PC-3 (cell line): ENCODE measurements around the gene ASXL2. TPM values are rescaled to one million over a fixed set of nuclear protein-coding genes. Genes with fewer than 3 reads are reported as not detected.
A peak's percentile ranks its signal among the peaks of the same experiment; 100 is the strongest.

Experiments
- ATAC-seq: fragments of 200-7000 bp; cut with Tn5 transposase; 2 replicates; pipeline ENCODE4 v1.9.1; 2020; ENCODE audit warnings: mild to moderate bottlenecking, moderate library complexity
- BruUV-seq: library from RNA; stranded (reverse); fragments of 400-500 nt; replicated peaks from 2 replicates; lab custom pipeline; 2021; lab: Mats Ljungman, UMichigan
- CTCF ChIA-PET: fragments of 300-600 bp; sonication (Branson Sonifier 250); formaldehyde crosslinking; loops from one replicate; lab custom pipeline; 2022; ENCODE audit warnings: antibody characterized with exemption; lab: Charles Lee
- POLR2A ChIA-PET: fragments of 300-600 bp; sonication (Branson Sonifier 250); formaldehyde crosslinking; loops from one replicate; lab custom pipeline; 2022; ENCODE audit warnings: antibody characterized with exemption; ENCODE audit not compliant: unreplicated experiment; lab: Charles Lee
- DNase-seq: peaks from one replicate; pipeline ENCODE4 v3.0.0-alpha.2; 2015
- H2AFZ ChIP-seq: fragments of 300-600 bp; sonication (generic); 2 replicates; pipeline ENCODE4 v1.6.0; 2016; ENCODE audit warnings: antibody characterized with exemption, low read length
- H3F3A ChIP-seq: fragments of 300-600 bp; sonication (generic); one replicate; pipeline ENCODE4 v1.6.0; 2017; ENCODE audit warnings: antibody characterized with exemption, low read length, control low read depth, mild to moderate bottlenecking; ENCODE audit not compliant: unreplicated experiment
- H3K27ac ChIP-seq: fragments of 300-600 bp; sonication (generic); 2 replicates; pipeline ENCODE4 v1.5.1; 2016; ENCODE audit warnings: mild to moderate bottlenecking, low read length
- H3K27me3 ChIP-seq: fragments of 300-600 bp; sonication (generic); 2 replicates; pipeline ENCODE4 v1.6.1; 2016; ENCODE audit warnings: low read length, mixed read lengths
- H3K36me3 ChIP-seq: fragments of 300-600 bp; sonication (generic); 2 replicates; pipeline ENCODE4 v1.6.1; 2016; ENCODE audit warnings: low read depth, mixed run types, low read length, mixed read lengths
- H3K4me1 ChIP-seq: fragments of 300-600 bp; sonication (generic); 2 replicates; pipeline ENCODE4 v1.5.1; 2016; ENCODE audit warnings: low read length; ENCODE audit not compliant: insufficient read depth
- H3K4me2 ChIP-seq: fragments of 300-600 bp; sonication (generic); 2 replicates; pipeline ENCODE4 v1.6.0; 2016; ENCODE audit warnings: low read length
- H3K4me3 ChIP-seq: fragments of 300-600 bp; sonication (generic); 2 replicates; pipeline ENCODE4 v1.5.1; 2016; ENCODE audit warnings: mild to moderate bottlenecking, low read length, mixed read lengths
- H3K79me2 ChIP-seq: fragments of 300-600 bp; sonication (generic); 2 replicates; pipeline ENCODE4 v1.6.1; 2017; ENCODE audit warnings: low read length, mixed read lengths
- H3K9ac ChIP-seq: fragments of 300-600 bp; sonication (generic); 2 replicates; pipeline ENCODE4 v1.6.0; 2016; ENCODE audit warnings: mild to moderate bottlenecking, low read length
- H3K9me2 ChIP-seq: fragments of 300-600 bp; sonication (generic); replicated peaks from 2 replicates; pipeline ENCODE4 v1.6.1; 2016; ENCODE audit warnings: mixed run types, low read length, mixed read lengths
- H3K9me3 ChIP-seq: fragments of 300-600 bp; sonication (generic); 2 replicates; pipeline ENCODE4 v1.6.1; 2016; ENCODE audit warnings: low read length, mixed read lengths
- H4K20me1 ChIP-seq: fragments of 300-600 bp; sonication (generic); 2 replicates; pipeline ENCODE4 v1.6.1; 2016; ENCODE audit warnings: low read length, mixed read lengths
- CTCF ChIP-seq: fragments of 300-600 bp; sonication (generic); conservative IDR thresholded peaks from 2 replicates; pipeline ENCODE4 v1.5.1; 2017; ENCODE audit warnings: antibody characterized with exemption, low read depth, mild to moderate bottlenecking, low read length
- EZH2 ChIP-seq: fragments of 300-600 bp; sonication (generic); IDR thresholded peaks from one replicate; pipeline ENCODE4 v1.6.1; 2017; ENCODE audit warnings: antibody characterized with exemption, mild to moderate bottlenecking, low read length; ENCODE audit not compliant: unreplicated experiment
- EZH2phosphoT487 ChIP-seq: fragments of 300-600 bp; sonication (generic); IDR thresholded peaks from 2 replicates; pipeline ENCODE4 v1.6.1; 2018; ENCODE audit warnings: mild to moderate bottlenecking, antibody characterized with exemption, low read length, borderline replicate concordance
- intact Hi-C: fragments of 100-400 bp; cut with micrococcal nuclease; formaldehyde crosslinking; loops from 2 replicates; pipeline ENCODE4 v1.9.0; 2023
- total RNA-seq: library from RNA; depleted of rRNA; stranded (reverse); fragments of >200 nt; gene quantifications from 2 replicates; pipeline ENCODE4 v1.2.3, GENCODE V29; 2014

ASXL2 gene
- total RNA-seq, 1 experiment from 2014 or later, result 11.5 TPM

- Histone ChIP-seq H2AFZ (no peak overlapping the region), H4K20me1 (no peaks in the 10 kb centered on the region), H3F3A (no peaks in the 10 kb centered on the region), H3K4me3 (no peak overlapping the region), H3K27me3 (no peaks in the 10 kb centered on the region), H3K9me2 (no peaks in the 10 kb centered on the region), H3K4me2 (no peak overlapping the region), H3K79me2 (peaks cover 5% of the 10 kb centered on the region; the same call in 1 of the 2 replicates), H3K9me3 (no peaks in the 10 kb centered on the region), H3K4me1 (peaks cover 18% of the 10 kb centered on the region), H3K27ac (no peak overlapping the region), H3K36me3 (no peaks in the 10 kb centered on the region), H3K9ac (no peak overlapping the region)
- intact Hi-C loops, result no loop called here
- no peak for TF ChIP-seq EZH2phosphoT487
- TF ChIP-seq CTCF, result no peak
- TF ChIP-seq EZH2, result no peak
- no TSS peak for BruUV-seq
- ChIA-PET POLR2A (no interaction called here), CTCF (no interaction called here)
- DNase-seq, result no peak
- ATAC-seq, result no peak
These were observed 53.6 kb downstream of the ASXL2 start for GRCh38 chr2:25824718-25825117.

- Histone ChIP-seq H2AFZ (no peak overlapping the region), H3K27ac (no peak overlapping the region), H3K4me3 (no peak overlapping the region), H3K36me3 (no peaks in the 10 kb centered on the region), H3K9me3 (no peaks in the 10 kb centered on the region), H3F3A (no peaks in the 10 kb centered on the region), H3K79me2 (peaks cover 5% of the 10 kb centered on the region; the same call in 1 of the 2 replicates), H3K9me2 (no peaks in the 10 kb centered on the region), H4K20me1 (no peaks in the 10 kb centered on the region), H3K9ac (no peak overlapping the region), H3K4me2 (no peak overlapping the region), H3K4me1 (peaks cover 13% of the 10 kb centered on the region), H3K27me3 (no peaks in the 10 kb centered on the region)
- no peak for DNase-seq
- ATAC-seq, result no peak
- intact Hi-C loops, result no loop called here
- POLR2A ChIA-PET, result no interaction called here
- no peak for TF ChIP-seq EZH2
- TF ChIP-seq CTCF, result no peak
- TF ChIP-seq EZH2phosphoT487, result no peak
- CTCF ChIA-PET, result no interaction called here
- no TSS peak for BruUV-seq
These were observed 54.1 kb downstream of the ASXL2 start for GRCh38 chr2:25824216-25824615.

GRCh38 chr2:25822190-25823117 is 55.8 kb downstream of the ASXL2 start:
- Histone ChIP-seq H3K27ac (no peak overlapping the region), H2AFZ (no peak overlapping the region)
- BruUV-seq, result no TSS peak

More at GRCh38 chr2:25822190-25823117, 55.8 kb downstream of the ASXL2 start:
- H3K9ac ChIP-seq, result no peak overlapping the region
- no peaks in the 10 kb centered on the region for H3K36me3 ChIP-seq
- peaks cover 5% of the 10 kb centered on the region; the same call in 1 of the 2 replicates for H3K79me2 ChIP-seq
- intact Hi-C loops, result no loop called here
- H3K4me3 ChIP-seq, result no peak overlapping the region
- ChIA-PET POLR2A (no interaction called here), CTCF (no interaction called here)
- no peaks in the 10 kb centered on the region for H4K20me1 ChIP-seq
- TF ChIP-seq EZH2phosphoT487 (no peak), EZH2 (no peak), CTCF (no peak)
- ATAC-seq (no peak), DNase-seq (no peak)
- H3K9me3 ChIP-seq, result no peaks in the 10 kb centered on the region
- peaks cover 10% of the 10 kb centered on the region for H3K4me1 ChIP-seq
- no peaks in the 10 kb centered on the region for H3K9me2 ChIP-seq
- H3K27me3 ChIP-seq, result no peaks in the 10 kb centered on the region
- peak overlapping the region; percentile 12; the same call in 1 of the 2 replicates for H3K4me2 ChIP-seq
- no peaks in the 10 kb centered on the region for H3F3A ChIP-seq
